Measurements from ENCODE around the gene VAMP8.

DNA sequence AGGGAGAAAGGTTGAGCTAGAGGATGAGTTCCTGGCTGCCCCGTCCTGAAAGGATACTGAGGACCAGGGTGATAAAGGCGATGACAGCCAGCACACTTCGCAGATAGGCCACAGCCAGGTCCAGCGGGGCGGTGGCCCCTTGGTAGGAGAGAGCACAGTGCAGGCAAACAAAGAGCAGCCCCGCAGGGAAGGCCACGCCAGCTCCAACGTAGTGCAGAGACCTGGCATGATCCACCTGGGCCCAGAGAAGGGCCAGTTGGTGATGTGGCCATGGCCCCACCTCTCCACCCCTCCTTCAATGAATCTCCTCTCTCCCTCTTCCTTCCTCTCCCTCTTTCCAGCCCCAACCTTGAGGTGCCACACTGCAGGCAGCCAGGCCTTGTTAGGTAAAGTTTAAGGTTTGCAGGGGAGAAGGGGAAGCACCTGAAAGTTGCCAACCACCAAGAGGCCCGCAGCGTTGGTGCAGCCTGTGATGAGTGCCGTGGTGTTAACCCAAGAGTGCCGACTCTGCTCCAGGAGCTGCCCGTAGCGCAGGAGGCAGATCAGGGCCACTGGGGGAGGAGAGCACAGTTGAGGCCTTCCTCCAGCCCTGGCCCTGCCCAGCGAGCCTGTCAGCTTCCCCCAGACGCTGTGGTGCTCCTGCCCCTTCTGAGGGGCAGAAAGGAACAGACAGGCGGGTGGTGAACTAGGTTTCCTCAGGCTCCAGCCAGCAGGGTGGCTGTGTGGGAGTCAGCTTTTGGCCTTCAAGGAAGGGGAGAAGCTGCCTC lies 22.3 kb downstream of the VAMP8 start:
- TF ChIP-seq, protein P1, sequence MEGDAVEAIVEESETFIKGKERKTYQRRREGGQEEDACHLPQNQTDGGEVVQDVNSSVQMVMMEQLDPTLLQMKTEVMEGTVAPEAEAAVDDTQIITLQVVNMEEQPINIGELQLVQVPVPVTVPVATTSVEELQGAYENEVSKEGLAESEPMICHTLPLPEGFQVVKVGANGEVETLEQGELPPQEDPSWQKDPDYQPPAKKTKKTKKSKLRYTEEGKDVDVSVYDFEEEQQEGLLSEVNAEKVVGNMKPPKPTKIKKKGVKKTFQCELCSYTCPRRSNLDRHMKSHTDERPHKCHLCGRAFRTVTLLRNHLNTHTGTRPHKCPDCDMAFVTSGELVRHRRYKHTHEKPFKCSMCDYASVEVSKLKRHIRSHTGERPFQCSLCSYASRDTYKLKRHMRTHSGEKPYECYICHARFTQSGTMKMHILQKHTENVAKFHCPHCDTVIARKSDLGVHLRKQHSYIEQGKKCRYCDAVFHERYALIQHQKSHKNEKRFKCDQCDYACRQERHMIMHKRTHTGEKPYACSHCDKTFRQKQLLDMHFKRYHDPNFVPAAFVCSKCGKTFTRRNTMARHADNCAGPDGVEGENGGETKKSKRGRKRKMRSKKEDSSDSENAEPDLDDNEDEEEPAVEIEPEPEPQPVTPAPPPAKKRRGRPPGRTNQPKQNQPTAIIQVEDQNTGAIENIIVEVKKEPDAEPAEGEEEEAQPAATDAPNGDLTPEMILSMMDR (IDR thresholded peaks at IDR 0.05; ENCODE audit: low read length) = no peak
- TF ChIP-seq EZH2 (IDR thresholded peaks at IDR 0.05; ENCODE audit: borderline replicate concordance, low read length) = no peak
